ENCODE results near the gene RB1. TPM values are rescaled to one million over a fixed set of nuclear protein-coding genes. Genes with fewer than 3 reads are reported as not detected.

RB1 gene
- total and polyA plus RNA-seq, 12 donors = 10.4 to 78.0 (median 45.7) TPM

- Histone ChIP-seq H3K27ac (peak overlapping the region in 3 of 5 donors; percentile 17 to 83 (median 26)), H3K4me3 (no peak overlapping the region), H3K27me3 (no peaks in the 10 kb centered on the region), H3K9me3 (replicated peaks in 1 of 3) (no peaks in the 10 kb centered on the region), H3K36me3 (replicated peaks in 1 of 2) (no peaks in the 10 kb centered on the region), H3K4me1 (replicated peaks in 1 of 2) (no peaks in the 10 kb centered on the region)
- intact Hi-C loops (cut with DNase I) = no loop called here
- DNase-seq = peak in 1 of 7 donors; percentile 39
- TF ChIP-seq CTCF (IDR thresholded peaks at IDR 0.05) = no peak
- no peak for TF ChIP-seq POLR2A (IDR thresholded peaks at IDR 0.05)
- WGBS, 4 donors = 58 to 86% (median 76%) methylated on average over 4 of the region's 4 CpGs
These were observed 197.2 kb downstream of the RB1 start for GRCh38 chr13:48500652-48501197.

- Histone ChIP-seq H3K36me3 (replicated peaks in 1 of 2) (no peaks in the 10 kb centered on the region), H3K27me3 (no peaks in the 10 kb centered on the region), H3K9me3 (replicated peaks in 1 of 3) (no peaks in the 10 kb centered on the region), H3K4me3 (no peak overlapping the region), H3K27ac (peak overlapping the region in 1 of 5 donors; percentile 68), H3K4me1 (replicated peaks in 1 of 2) (peaks cover 0 to 4% of the 10 kb centered on the region in 2 donors)
- WGBS, 4 donors = 87 to 89% (median 89%) methylated on average over 2 of the region's 2 CpGs
- intact Hi-C loops (cut with DNase I) = no loop called here
- TF ChIP-seq CTCF (IDR thresholded peaks at IDR 0.05) = no peak
- no peak for TF ChIP-seq POLR2A (IDR thresholded peaks at IDR 0.05)
- DNase-seq = no peak
These were observed 198.2 kb downstream of the RB1 start for GRCh38 chr13:48501705-48502104.

- DNase-seq = no peak
- H3K9me3 ChIP-seq (replicated peaks in 1 of 3) = no peaks in the 10 kb centered on the region
- H3K27me3 ChIP-seq = no peaks in the 10 kb centered on the region
- WGBS, 4 donors = 92 to 96% (median 93%) methylated on average over 19 of the region's 19 CpGs
- H3K4me1 ChIP-seq (replicated peaks in 1 of 2) = peaks cover 0 to 4% of the 10 kb centered on the region in 2 donors
- H3K27ac ChIP-seq = no peak overlapping the region
- no peaks in the 10 kb centered on the region for H3K36me3 ChIP-seq (replicated peaks in 1 of 2)
- intact Hi-C loops (cut with DNase I) = no loop called here
- no peak for TF ChIP-seq CTCF (IDR thresholded peaks at IDR 0.05)
- no peak for TF ChIP-seq POLR2A (IDR thresholded peaks at IDR 0.05)
- H3K4me3 ChIP-seq = no peak overlapping the region
These were observed 199.2 kb downstream of the RB1 start for GRCh38 chr13:48502601-48503319.

GRCh38 chr13:48504606-48505005, 201.1 kb downstream of the RB1 start:
- DNase-seq = no peak
- TF ChIP-seq CTCF (IDR thresholded peaks at IDR 0.05) = no peak
- no peak for TF ChIP-seq POLR2A (IDR thresholded peaks at IDR 0.05)
- H3K4me1 ChIP-seq (replicated peaks in 1 of 2) = peaks cover 0 to 4% of the 10 kb centered on the region in 2 donors
- H3K27ac ChIP-seq = peak overlapping the region in 2 of 5 donors; percentile 19 to 38
- no peaks in the 10 kb centered on the region for H3K36me3 ChIP-seq (replicated peaks in 1 of 2)
- no peaks in the 10 kb centered on the region for H3K27me3 ChIP-seq
- H3K4me3 ChIP-seq = no peak overlapping the region
- intact Hi-C loops (cut with DNase I) = no loop called here
- 90 to 95% (median 93%) methylated on average over 8 of the region's 8 CpGs for WGBS, 4 donors
- no peaks in the 10 kb centered on the region for H3K9me3 ChIP-seq (replicated peaks in 1 of 3)
